Trophoblast cell (in vitro differentiated cells and primary cell): ENCODE measurements around the gene NFAT5.

Source experiments
- DNase-seq, 2 donors: peaks; one replicate each; pipeline ENCODE4 v3.0.0-alpha.2; 2016
- H2AFZ ChIP-seq: 2 replicates; pipeline ENCODE4 v1.6.1; 2013; ENCODE audit warnings: low read length, moderate library complexity, mild to moderate bottlenecking; ENCODE audit not compliant: insufficient read depth, poor library complexity
- H2AK5ac ChIP-seq: 2 replicates; pipeline ENCODE4 v1.6.1; 2013; ENCODE audit warnings: mild to moderate bottlenecking, low read length
- H2BK120ac ChIP-seq: 2 replicates; pipeline ENCODE4 v1.6.1; 2013; ENCODE audit warnings: low read length, mild to moderate bottlenecking, moderate library complexity; ENCODE audit not compliant: insufficient read depth, poor library complexity
- H2BK12ac ChIP-seq: 2 replicates; pipeline ENCODE4 v1.6.1; 2013; ENCODE audit warnings: mild to moderate bottlenecking, low read length, moderate library complexity
- H2BK5ac ChIP-seq: 2 replicates; pipeline ENCODE4 v1.6.1; 2013; ENCODE audit warnings: low read length, low read depth, moderate library complexity, mild to moderate bottlenecking; ENCODE audit not compliant: poor library complexity
- H3K14ac ChIP-seq: 2 replicates; pipeline ENCODE4 v1.6.1; 2013; ENCODE audit warnings: mild to moderate bottlenecking, low read length
- H3K18ac ChIP-seq: 2 replicates; pipeline ENCODE4 v1.6.1; 2013; ENCODE audit warnings: mild to moderate bottlenecking, low read length
- H3K23ac ChIP-seq: 2 replicates; pipeline ENCODE4 v1.6.1; 2013; ENCODE audit warnings: low read length
- H3K27ac ChIP-seq: 2 replicates; pipeline ENCODE4 v1.5.1; 2013; ENCODE audit warnings: low read depth, mild to moderate bottlenecking, inconsistent platforms, low read length, moderate library complexity
- H3K27me3 ChIP-seq: 2 replicates; pipeline ENCODE4 v1.6.1; 2013; ENCODE audit warnings: inconsistent platforms, mild to moderate bottlenecking, low read length, moderate library complexity; ENCODE audit not compliant: insufficient read depth
- H3K36me3 ChIP-seq, 2 experiments: 1 replicate in 1 of 2; 2 replicates in 1 of 2; pipeline ENCODE4 v1.6.1; 2013; ENCODE audit warnings: low read length in 2 of 2, mild to moderate bottlenecking in 2 of 2, moderate library complexity in 1 of 2; ENCODE audit not compliant: insufficient read depth in 2 of 2, control insufficient read depth in 1 of 2
- H3K4ac ChIP-seq: 2 replicates; pipeline ENCODE4 v1.6.1; 2013; ENCODE audit warnings: low read depth, mild to moderate bottlenecking, low read length, moderate library complexity
- H3K4me1 ChIP-seq, 2 experiments: 1 replicate in 1 of 2; 2 replicates in 1 of 2; pipeline ENCODE4 v1.6.1; 2013; ENCODE audit warnings: low read length in 2 of 2, mild to moderate bottlenecking in 2 of 2, moderate library complexity in 1 of 2; ENCODE audit not compliant: insufficient read depth in 2 of 2, control insufficient read depth in 1 of 2
- H3K4me2 ChIP-seq: 2 replicates; pipeline ENCODE4 v1.6.1; 2013; ENCODE audit warnings: inconsistent platforms, mild to moderate bottlenecking, low read length, moderate library complexity
- H3K4me3 ChIP-seq: 2 replicates; pipeline ENCODE4 v1.5.1; 2013; ENCODE audit warnings: mild to moderate bottlenecking, low read depth, low read length, inconsistent platforms
- H3K79me1 ChIP-seq: one replicate; pipeline ENCODE4 v1.6.1; 2013; ENCODE audit warnings: low read length
- H3K79me2 ChIP-seq: 2 replicates; pipeline ENCODE4 v1.6.1; 2013; ENCODE audit warnings: low read length, mild to moderate bottlenecking; ENCODE audit not compliant: control insufficient read depth, insufficient read depth, poor library complexity
- H3K9ac ChIP-seq: 2 replicates; pipeline ENCODE4 v1.6.1; 2013; ENCODE audit warnings: mild to moderate bottlenecking, low read length
- H3K9me3 ChIP-seq: 2 replicates; pipeline ENCODE4 v1.6.1; 2013; ENCODE audit warnings: low read depth, mild to moderate bottlenecking, control low read depth, inconsistent platforms, low read length; ENCODE audit not compliant: insufficient read depth
- H4K12ac ChIP-seq: 2 replicates; pipeline ENCODE4 v1.6.1; 2013; ENCODE audit warnings: low read depth, mild to moderate bottlenecking, low read length, moderate library complexity
- H4K8ac ChIP-seq: 2 replicates; pipeline ENCODE4 v1.6.1; 2013; ENCODE audit warnings: low read depth, mild to moderate bottlenecking, low read length, moderate library complexity
- H4K91ac ChIP-seq: one replicate; pipeline ENCODE4 v1.6.1; 2013; ENCODE audit warnings: low read depth, mild to moderate bottlenecking, low read length, moderate library complexity
- WGBS: extraction: QIAGEN DNeasy Blood & Tissue Kit; methylation state at CpG from one replicate; pipeline ENCODE4 v1.1.7; 2013; ENCODE audit warnings: missing lambda C conversion rate; ENCODE audit not compliant: insufficient read length, insufficient coverage; ENCODE audit errors: extremely low coverage; 5-methylcytosine and 5-hydroxymethylcytosine counted together

Gene NFAT5

GRCh38 chr16:69553332-69553731 lies 12.4 kb upstream of the NFAT5 start:
- no peak overlapping the region for H2AFZ ChIP-seq
- H3K18ac ChIP-seq = no peak overlapping the region
- H3K23ac ChIP-seq = no peak overlapping the region
- H4K12ac ChIP-seq = no peak overlapping the region
- no peaks in the 10 kb centered on the region for H3K36me3 ChIP-seq
- no peak overlapping the region for H2BK120ac ChIP-seq
- no peaks in the 10 kb centered on the region for H3K27me3 ChIP-seq
- no peak overlapping the region for H2BK5ac ChIP-seq
- H4K91ac ChIP-seq = no peak overlapping the region
- WGBS = no CpG with 5 or more reads among the region's 4 CpGs
- no peaks in the 10 kb centered on the region for H3K4me1 ChIP-seq
- no peak for DNase-seq
- H3K79me1 ChIP-seq = no peaks in the 10 kb centered on the region
- H3K9me3 ChIP-seq = no peaks in the 10 kb centered on the region
- H3K4me3 ChIP-seq = no peak overlapping the region
- H3K4me2 ChIP-seq = no peak overlapping the region
- no peaks in the 10 kb centered on the region for H3K79me2 ChIP-seq
- H2BK12ac ChIP-seq = no peak overlapping the region
- no peak overlapping the region for H2AK5ac ChIP-seq
- no peak overlapping the region for H3K14ac ChIP-seq
- no peak overlapping the region for H3K4ac ChIP-seq
- no peak overlapping the region for H4K8ac ChIP-seq
- no peak overlapping the region for H3K9ac ChIP-seq
- no peak overlapping the region for H3K27ac ChIP-seq

GRCh38 chr16:69554495-69554894 lies 11.3 kb upstream of the NFAT5 start:
- Histone ChIP-seq H3K4me1 (no peaks in the 10 kb centered on the region), H3K9me3 (no peaks in the 10 kb centered on the region), H2AFZ (no peak overlapping the region), H3K79me2 (no peaks in the 10 kb centered on the region), H3K23ac (peak overlapping the region; percentile 96), H3K27me3 (no peaks in the 10 kb centered on the region), H2BK120ac (no peak overlapping the region), H3K18ac (no peak overlapping the region), H4K8ac (no peak overlapping the region), H3K4me3 (peak overlapping the region; percentile 54), H3K9ac (peak overlapping the region; percentile 71), H3K79me1 (no peaks in the 10 kb centered on the region), H3K36me3 (no peaks in the 10 kb centered on the region), H4K91ac (no peak overlapping the region), H3K14ac (no peak overlapping the region), H2BK5ac (no peak overlapping the region), H3K4ac (no peak overlapping the region), H3K27ac (no peak overlapping the region), H4K12ac (no peak overlapping the region), H3K4me2 (no peak overlapping the region), H2AK5ac (no peak overlapping the region), H2BK12ac (no peak overlapping the region)
- whole genome bisulfite sequencing = no CpG with 5 or more reads among the region's 2 CpGs
- no peak for DNase-seq

- Histone ChIP-seq H4K8ac (no peak overlapping the region), H3K9me3 (no peaks in the 10 kb centered on the region), H2AK5ac (no peak overlapping the region)
Observed at GRCh38 chr16:69555437-69555836, 10.3 kb upstream of the NFAT5 start.

GRCh38 chr16:69555867-69556266 lies 9.9 kb upstream of the NFAT5 start:
- H4K91ac ChIP-seq = no peak overlapping the region
- no peak for DNase-seq
- no peak overlapping the region for H2AFZ ChIP-seq
- no peak overlapping the region for H2BK120ac ChIP-seq
- H3K79me1 ChIP-seq = no peaks in the 10 kb centered on the region
- no peak overlapping the region for H2BK12ac ChIP-seq
- no peak overlapping the region for H2AK5ac ChIP-seq
- no peaks in the 10 kb centered on the region for H3K36me3 ChIP-seq
- H4K12ac ChIP-seq = no peak overlapping the region
- no peaks in the 10 kb centered on the region for H3K4me1 ChIP-seq
- no peaks in the 10 kb centered on the region for H3K27me3 ChIP-seq
- H3K14ac ChIP-seq = no peak overlapping the region
- no peak overlapping the region for H3K23ac ChIP-seq
- H3K4ac ChIP-seq = no peak overlapping the region
- no peaks in the 10 kb centered on the region for H3K9me3 ChIP-seq
- no peak overlapping the region for H3K9ac ChIP-seq
- no CpG with 5 or more reads among the region's 2 CpGs for WGBS
- H3K27ac ChIP-seq = no peak overlapping the region
- no peak overlapping the region for H4K8ac ChIP-seq
- no peak overlapping the region for H3K4me2 ChIP-seq
- no peak overlapping the region for H3K4me3 ChIP-seq
- no peak overlapping the region for H3K18ac ChIP-seq
- no peak overlapping the region for H2BK5ac ChIP-seq
- no peaks in the 10 kb centered on the region for H3K79me2 ChIP-seq

More at GRCh38 chr16:69555437-69555836, 10.3 kb upstream of the NFAT5 start:
- DNase-seq = no peak
- Histone ChIP-seq H3K79me1 (no peaks in the 10 kb centered on the region), H2BK5ac (no peak overlapping the region), H2AFZ (no peak overlapping the region), H2BK12ac (no peak overlapping the region), H3K4me3 (no peak overlapping the region), H3K18ac (no peak overlapping the region), H2BK120ac (no peak overlapping the region), H3K9ac (no peak overlapping the region), H3K79me2 (no peaks in the 10 kb centered on the region), H3K4me1 (no peaks in the 10 kb centered on the region), H4K91ac (no peak overlapping the region), H3K27ac (no peak overlapping the region), H3K27me3 (no peaks in the 10 kb centered on the region), H3K14ac (no peak overlapping the region), H3K4me2 (no peak overlapping the region), H4K12ac (peak overlapping the region; percentile 54), H3K36me3 (no peaks in the 10 kb centered on the region), H3K23ac (no peak overlapping the region), H3K4ac (no peak overlapping the region)
- no CpG with 5 or more reads among the region's 1 CpG for WGBS
